A204.1 (cell line): ENCODE data around the gene ZNF324.
A peak's percentile ranks its signal among the peaks of the same experiment; 100 is the strongest.
"Not testable (repeated sequence)": the region's sequence is repeated elsewhere in the genome, so short reads cannot be mapped to it uniquely, and the experiment has no call there.

Experiments
- FAIRE-seq: peaks from 2 replicates; lab custom pipeline; 2012; peaks lifted over from hg19 to GRCh38; lab: Jason Lieb, UNC

The ZNF324 gene

GRCh38 chr19:58500242-58500641 lies 33.4 kb downstream of the ZNF324 start:
- FAIRE-seq: no peak

DNA sequence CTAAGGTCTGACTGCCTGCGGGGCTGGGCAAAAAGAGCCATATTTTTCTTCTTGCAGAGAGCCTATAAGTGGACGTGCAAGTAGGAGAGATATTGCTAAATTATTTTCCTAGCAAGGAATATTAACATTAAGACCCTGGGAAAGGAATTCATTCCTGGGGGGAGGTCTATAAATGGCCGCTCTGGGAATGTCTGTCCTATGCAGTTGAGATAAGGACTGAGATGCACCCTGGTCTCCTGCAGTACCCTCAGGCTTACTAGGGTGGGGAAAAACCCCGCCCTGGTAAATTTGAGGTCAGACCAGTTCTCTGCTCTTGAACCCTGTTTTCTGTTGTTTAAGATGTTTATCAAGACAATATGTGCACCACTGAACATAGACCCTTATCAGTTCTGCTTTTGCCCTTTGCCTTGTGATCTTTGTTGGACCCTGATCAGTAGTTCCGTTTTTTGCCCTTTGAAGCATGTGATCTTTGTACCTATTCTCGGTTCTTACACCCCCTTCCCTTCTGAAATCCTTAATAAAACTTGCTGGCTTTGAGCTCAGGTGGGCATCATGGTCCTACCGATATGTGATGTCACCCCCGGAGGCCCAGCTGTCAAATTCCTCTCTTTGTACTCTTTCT lies 40.8 kb downstream of the ZNF324 start:
- FAIRE-seq: not testable (repeated sequence)

DNA sequence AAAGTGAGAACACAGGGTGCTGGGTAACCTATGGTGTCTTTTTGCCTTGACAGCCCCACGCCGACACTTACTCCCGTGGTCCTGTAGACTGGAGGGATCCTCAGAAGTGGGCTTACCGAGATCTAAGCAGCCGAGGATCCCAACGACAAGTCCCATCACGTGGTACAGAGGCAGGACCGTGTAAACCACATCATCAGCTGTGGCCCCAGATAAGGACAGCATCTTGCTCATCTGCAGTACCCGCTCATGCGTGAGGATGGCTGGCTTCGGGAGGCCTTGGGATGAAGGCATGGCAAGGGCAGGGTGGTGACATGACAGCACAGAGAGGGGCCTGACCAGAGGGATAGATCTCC lies 42.8 kb downstream of the ZNF324 start:
- FAIRE-seq: no peak

DNA sequence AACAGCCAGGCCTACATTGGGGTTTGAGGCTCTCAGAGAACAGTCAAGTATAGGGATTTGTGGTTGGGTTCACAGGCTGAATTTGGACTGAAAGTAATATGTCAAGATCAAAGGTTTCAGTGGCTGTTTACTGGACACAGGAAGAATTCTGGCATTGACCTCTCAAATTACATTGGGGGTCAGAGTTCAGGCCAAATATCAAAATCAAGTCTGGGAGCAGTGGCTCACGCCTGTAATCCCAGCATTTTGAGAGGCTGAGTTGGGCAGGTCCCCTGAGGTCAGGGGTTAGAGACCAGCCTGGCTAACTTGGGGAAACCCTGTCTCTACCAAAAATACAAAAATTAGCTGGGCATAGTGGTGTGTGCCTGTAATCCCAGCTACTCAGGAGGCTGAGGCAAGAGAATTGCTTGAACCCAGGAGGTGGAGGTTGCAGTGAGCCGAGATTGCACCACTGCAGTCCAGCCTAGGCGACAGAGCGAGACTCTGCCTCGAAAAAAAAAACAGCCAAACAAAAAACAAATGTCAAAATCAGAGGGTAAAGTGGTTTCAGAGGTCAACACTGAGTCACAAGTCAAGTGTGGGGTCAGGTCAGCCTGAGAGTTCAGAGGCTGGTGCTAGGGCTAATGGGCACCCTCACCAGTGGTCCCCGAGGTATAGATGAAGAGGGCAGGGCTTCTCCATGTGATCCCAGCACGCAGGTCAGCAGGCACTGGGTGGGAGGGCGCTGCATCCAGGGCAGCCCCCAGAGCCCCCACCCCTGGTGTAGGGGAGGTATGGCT lies 43.4 kb downstream of the ZNF324 start:
- FAIRE-seq: no peak

GRCh38 chr19:58511353-58512208 lies 44.7 kb downstream of the ZNF324 start, which contains the start of gene SLC27A5:
Gene SLC27A5 (minus strand): TSS chr19:58511992. CDS start chr19:58511955, 37 bp downstream.
- no peak for FAIRE-seq

DNA sequence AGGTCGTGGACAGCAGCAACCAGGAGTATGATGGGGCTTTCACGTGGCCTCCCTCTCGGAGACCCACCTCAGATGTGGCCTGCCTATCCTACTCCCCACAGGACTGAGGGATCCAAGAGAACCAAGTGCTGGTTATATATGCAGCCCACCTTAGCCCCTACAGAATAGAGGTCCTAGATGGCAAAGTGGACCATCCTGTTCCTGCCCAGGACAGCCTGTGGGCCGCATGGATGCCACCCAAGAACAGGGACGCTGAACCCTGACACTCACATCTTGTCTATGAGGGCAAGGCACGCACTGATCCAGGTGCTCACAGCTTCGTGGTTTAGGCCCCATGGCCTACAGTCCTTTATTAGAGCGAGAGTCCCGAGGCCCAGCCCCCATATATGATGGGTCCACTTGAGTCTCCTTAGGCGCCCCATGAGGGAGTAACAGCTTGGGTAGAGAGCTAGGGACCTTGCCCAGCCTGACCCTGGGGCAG lies 46.4 kb downstream of the ZNF324 start:
- no peak for FAIRE-seq

DNA sequence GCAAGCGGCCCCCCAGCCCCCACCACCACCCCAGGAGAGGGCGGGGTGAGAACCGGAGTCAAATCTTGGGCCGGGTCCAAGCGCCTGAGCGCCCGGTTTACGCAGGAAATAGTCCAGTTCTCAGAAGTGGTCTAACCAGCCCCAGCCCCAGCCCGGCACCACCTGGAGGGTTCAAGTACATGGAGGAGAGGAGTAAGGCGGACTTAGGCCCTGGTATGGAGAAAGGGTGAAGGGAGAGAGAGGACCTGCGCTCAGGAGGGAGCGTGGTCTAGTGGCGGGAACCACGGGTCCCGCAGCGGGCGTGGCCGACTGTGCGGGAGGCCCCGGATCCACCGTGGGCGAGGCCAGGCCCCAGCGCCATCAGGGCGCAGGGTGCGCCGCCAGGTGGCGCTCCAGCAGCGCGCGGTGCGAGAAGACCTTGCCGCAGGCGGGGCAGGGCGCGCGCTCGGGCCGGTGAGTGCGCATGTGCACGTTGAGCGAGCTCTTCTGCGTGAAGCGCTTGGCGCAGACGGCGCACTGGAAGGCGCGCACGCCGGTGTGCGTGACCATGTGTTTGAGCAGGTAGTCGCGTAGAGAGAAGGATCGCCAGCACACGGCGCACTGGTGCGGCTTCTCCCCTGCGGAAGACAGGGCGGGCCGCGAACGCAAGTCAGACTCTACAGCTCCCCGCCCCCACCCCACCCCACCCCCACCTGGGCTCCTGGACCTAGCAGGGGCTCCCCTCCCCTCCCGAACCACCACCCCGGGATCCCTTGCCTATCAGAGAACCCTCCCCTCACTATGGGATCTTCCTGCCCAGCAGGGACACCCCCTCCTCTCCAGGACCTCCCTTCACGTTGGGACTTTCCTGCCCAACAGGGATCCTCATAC lies 47.0 kb downstream of the ZNF324 start:
- no peak for FAIRE-seq

DNA sequence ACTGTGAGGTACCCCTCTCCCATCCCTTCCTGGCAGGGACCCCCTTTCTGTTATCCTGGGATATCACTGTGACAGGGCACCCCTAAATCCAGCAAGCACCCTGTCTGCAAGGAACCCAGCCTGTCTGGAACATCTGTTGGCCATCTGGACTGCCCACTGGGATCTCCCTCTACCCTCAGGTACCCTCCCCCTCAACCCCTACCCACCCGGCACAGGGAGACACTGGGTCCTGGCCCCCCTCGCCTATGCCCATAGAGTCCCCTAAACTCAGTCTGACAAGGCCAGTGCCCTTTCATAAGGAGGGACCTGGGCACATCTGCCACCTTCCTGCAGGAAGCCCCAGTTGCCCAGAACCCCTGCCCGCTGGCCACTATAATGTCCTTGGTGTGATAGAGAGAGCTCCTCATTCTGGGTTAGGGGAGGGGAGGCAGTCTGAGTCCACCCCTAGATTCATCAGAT lies 47.7 kb downstream of the ZNF324 start:
- FAIRE-seq: no peak

- FAIRE-seq: no peak
Measured at GRCh38 chr19:58515259-58515658, 48.4 kb downstream of the ZNF324 start.

GRCh38 chr19:58516246-58516836 lies 49.5 kb downstream of the ZNF324 start:
- FAIRE-seq: no peak

GRCh38 chr19:58516964-58517833 lies 50.3 kb downstream of the ZNF324 start:
- FAIRE-seq: no peak

DNA sequence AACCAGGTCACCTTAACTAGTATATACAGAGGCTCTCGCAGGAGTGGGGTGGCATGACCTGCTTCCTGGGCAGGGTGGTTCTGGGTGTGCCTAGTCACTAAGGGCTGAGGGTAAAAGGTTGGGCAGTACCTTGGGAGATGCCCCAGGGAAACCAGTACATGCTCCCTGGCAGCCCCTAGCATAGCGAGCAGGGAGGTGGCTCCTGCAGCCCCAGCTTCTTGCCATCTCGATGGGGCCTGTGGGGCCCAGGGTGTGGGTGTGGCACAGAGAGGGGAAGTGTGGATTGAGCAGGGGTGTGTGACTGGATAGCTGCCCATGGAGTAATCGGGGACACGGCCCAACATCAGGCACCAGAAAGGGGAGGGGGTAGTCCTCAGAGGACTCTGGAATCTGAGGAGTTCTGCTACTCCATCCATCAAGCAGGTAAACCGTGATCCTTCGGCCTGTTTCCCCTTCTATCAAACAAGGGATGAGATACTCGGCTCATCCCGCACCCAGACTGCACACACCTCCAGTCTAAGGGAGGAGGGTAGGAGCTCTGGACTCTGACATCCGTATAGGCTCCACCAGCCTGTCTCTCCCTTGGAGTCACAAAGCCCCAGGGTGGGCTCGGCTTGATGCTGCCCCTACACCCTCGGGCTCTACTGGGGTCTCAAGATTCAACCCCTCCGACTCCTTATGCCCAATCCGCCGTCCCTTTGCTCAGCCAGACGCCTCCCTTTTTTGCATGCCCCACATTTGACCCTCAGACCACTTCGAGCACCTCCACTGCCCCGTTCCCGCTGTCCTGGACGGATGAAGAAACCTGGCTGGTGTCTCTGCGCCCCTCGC lies 51.6 kb downstream of the ZNF324 start:
- FAIRE-seq: no peak

DNA sequence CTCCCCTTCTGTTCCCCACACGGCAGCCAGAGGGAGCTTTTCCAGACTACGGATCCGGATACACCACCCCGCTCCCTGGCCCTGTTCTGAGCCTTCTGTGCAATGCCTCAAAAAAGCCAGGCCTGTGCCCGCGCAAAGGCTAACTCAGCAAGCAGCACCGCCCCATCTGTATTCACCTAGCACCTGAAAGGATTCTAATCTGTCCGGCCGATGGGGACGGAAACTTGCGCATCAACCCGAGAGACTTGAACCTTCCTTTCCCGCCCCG lies 52.1 kb downstream of the ZNF324 start:
- FAIRE-seq: no peak

DNA sequence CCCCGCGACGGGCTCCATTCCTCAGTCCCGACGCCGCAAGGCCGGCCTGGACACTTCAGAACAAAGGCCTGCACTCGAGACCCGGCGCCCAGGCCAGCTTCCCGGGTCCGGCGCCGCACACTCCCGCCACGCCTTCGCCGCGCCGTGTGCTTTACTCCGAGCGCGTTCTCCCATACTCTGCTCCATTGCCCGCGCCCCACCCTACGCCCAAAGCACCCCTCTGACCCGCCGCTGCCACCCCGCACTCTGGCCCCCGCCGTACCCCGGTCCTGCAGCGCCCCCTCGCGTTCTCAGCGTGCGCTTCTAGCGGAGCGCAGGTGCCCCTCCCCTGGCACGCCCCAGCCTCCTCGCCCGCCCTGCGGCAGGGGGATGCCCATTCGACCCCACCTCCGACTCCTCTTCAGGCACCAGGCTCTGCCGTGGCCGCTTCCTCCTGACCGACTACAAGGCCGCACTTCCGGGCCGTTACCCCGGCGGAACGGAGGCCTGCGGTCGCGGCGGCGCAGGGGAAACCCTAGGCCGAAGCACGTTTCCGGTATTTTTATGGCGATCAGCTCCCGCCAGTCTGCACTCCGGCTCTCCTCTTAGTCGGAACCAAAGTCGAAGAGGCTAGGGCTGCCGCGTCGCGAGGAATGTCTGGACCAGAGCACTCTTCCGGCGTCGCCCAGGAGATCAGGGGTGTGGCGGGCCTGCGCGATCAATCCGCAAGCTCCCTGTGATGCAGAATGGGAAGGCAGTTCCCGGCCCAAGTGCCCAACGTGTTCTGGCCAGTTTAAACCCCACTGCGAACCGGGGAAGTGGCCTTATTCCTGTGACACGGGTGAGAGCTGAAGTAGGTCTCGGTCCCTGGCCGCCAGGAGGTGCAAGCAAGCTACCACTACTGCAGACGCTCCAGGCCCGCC lies 52.7 kb downstream of the ZNF324 start, which contains the start of gene ZBTB45:
TSS of gene ZBTB45 (minus strand) at position 456 of the 902 bp plus-strand sequence. CDS start 2,137 bp downstream, outside the sequence.
- FAIRE-seq: peak; percentile 48

- no peak for FAIRE-seq
Measured at GRCh38 chr19:58520257-58520599, 53.3 kb downstream of the ZNF324 start.

GRCh38 chr19:58521651-58522050 lies 54.8 kb downstream of the ZNF324 start:
- FAIRE-seq: no peak

DNA sequence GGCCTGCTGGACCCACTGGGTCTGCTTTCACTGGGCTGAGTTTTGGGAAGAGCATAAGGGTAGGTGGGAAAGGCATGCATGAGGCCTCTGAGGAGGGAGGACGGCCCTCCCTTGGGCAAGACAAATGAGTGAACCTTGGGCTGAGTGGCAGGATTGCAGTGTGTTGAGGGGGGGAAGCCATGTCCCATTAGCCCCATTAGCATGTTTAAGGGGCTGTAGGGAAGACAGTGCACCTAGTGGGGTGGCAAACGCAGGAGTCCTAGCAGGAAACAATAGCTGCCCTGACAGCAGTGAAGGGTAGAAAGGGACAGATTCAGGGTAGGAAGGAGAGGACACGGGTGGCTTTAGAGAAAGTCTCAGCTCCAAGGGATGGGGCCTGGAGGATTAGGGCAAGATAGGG lies 55.8 kb downstream of the ZNF324 start:
- no peak for FAIRE-seq
